SH-SY5Y (cell line): Measurements from ENCODE around the gene ZFP1.

Experiments
- GATA2 ChIP-seq: IDR thresholded peaks from 2 replicates; pipeline ENCODE4 v1.6.1; 2011; ENCODE audit warnings: mild to moderate bottlenecking, low read depth, low read length
- GATA3 ChIP-seq: IDR thresholded peaks from 2 replicates; pipeline ENCODE4 v1.6.1; 2011; ENCODE audit warnings: low read depth, mild to moderate bottlenecking, low read length, moderate library complexity

DNA sequence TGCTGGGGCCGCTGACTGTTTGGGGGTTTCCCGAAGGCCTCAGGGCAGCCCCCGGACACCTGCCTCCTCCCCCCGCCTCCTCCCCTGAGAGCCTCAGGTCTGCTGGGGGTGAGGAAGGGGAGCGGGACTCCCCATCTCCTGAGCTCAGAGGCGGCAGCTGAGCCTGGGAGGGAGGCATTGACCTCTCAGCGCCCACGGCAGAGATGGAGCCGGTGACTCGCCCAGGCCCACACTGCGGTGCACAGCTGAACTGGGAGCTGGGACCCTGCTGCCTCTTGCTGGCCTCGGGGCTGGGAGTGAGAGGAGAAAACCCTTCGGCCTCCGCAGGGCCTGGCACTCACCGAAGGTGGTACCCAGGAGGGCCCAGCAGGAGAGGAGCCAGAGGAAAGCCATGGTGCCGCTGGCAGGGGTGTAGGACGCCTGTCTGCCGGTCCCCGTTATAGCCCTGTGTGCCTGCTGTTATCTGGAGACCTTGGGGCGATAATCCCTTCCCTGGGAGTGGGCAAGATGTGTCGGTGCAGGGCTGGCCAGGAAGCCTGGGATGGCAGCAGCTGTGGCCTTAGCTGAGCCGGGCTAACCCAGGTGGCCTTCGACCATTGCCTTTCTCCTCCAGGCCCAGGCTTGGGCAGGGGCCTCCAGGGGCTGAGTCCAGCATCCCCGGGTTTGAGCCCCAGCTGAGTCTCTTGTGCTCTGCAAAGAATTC is 58.6 kb downstream of the ZFP1 start, which contains the start of gene CTRB2:
- TF ChIP-seq GATA3 = no peak
- no peak for TF ChIP-seq GATA2
